HEK293 (cell line): Measurements from ENCODE around the gene THBS1.

Source experiments
- CTCF ChIA-PET: fragments of 350-600 bp; formaldehyde crosslinking; extraction: SDS; loops from one replicate; lab custom pipeline; 2021; ENCODE audit warnings: antibody characterized with exemption; lab: Yijun Ruan, JAX
- POLR2A ChIA-PET: fragments of 300-600 bp; formaldehyde crosslinking; extraction: SDS; loops from one replicate; lab custom pipeline; 2020; ENCODE audit warnings: antibody characterized with exemption, inconsistent platforms; lab: Yijun Ruan, JAX
- H3K27ac ChIP-seq: fragments of 200-500 bp; sonication (Bioruptor generic); 2 replicates; pipeline ENCODE4 v1.5.1; 2014; ENCODE audit warnings: low read depth, low read length, control low read depth, inconsistent platforms; ENCODE audit errors: extremely low read depth
- H3K36me3 ChIP-seq, 2 experiments: fragments of 200-500 bp in 1 of 2; sonication (Bioruptor generic) in 1 of 2; 1 replicate in 1 of 2; 2 replicates in 1 of 2; pipeline ENCODE4 v1.5.1; 2014 to 2017; ENCODE audit warnings: inconsistent platforms in 2 of 2, low read length in 2 of 2; ENCODE audit not compliant: control insufficient read depth in 2 of 2, insufficient read depth in 1 of 2
- H3K4me1 ChIP-seq: fragments of 200-500 bp; sonication (Bioruptor generic); 2 replicates; pipeline ENCODE4 v1.5.1; 2014; ENCODE audit warnings: mild to moderate bottlenecking, low read length, inconsistent platforms; ENCODE audit not compliant: control insufficient read depth, insufficient read depth
- H3K4me3 ChIP-seq: 2 replicates; pipeline ENCODE4 v1.5.1; 2011; ENCODE audit warnings: low read depth, mild to moderate bottlenecking, control low read depth, low read length, moderate library complexity
- H3K9me3 ChIP-seq: fragments of 200-500 bp; sonication (Bioruptor generic); 2 replicates; pipeline ENCODE4 v1.5.1; 2014; ENCODE audit warnings: low read depth, low read length, inconsistent platforms; ENCODE audit not compliant: control insufficient read depth, insufficient read depth
- PRDM1 ChIP-seq: fragments of 450-650 bp; formaldehyde crosslinking; IDR thresholded peaks from 2 replicates; pipeline ENCODE4; 2016; ENCODE audit warnings: missing biosample characterization, missing genetic modification characterization
- TSHZ1 ChIP-seq: fragments of 450-650 bp; formaldehyde crosslinking; IDR thresholded peaks from 2 replicates; pipeline ENCODE4 v1.5.1; 2016; ENCODE audit warnings: missing biosample characterization, missing genetic modification characterization, borderline replicate concordance
- YY2 ChIP-seq: fragments of 450-650 bp; formaldehyde crosslinking; IDR thresholded peaks from 2 replicates; pipeline ENCODE4 v1.5.1; 2016; ENCODE audit warnings: missing biosample characterization, missing genetic modification characterization
- ZFHX2 ChIP-seq: fragments of 450-650 bp; formaldehyde crosslinking; conservative IDR thresholded peaks from 2 replicates; pipeline ENCODE4 v1.5.1; 2016; ENCODE audit warnings: missing biosample characterization, missing genetic modification characterization
- ZFP37 ChIP-seq: fragments of 450-650 bp; formaldehyde crosslinking; IDR thresholded peaks from 2 replicates; pipeline ENCODE4 v1.5.1; 2016; ENCODE audit warnings: missing biosample characterization, missing genetic modification characterization
- ZNF16 ChIP-seq: fragments of 450-650 bp; formaldehyde crosslinking; IDR thresholded peaks from 2 replicates; pipeline ENCODE4 v1.5.1; 2016; ENCODE audit warnings: low read depth, missing biosample characterization, missing genetic modification characterization
- ZNF175 ChIP-seq: fragments of 450-650 bp; formaldehyde crosslinking; IDR thresholded peaks from 2 replicates; pipeline ENCODE4 v1.5.1; 2016; ENCODE audit warnings: missing biosample characterization, missing genetic modification characterization
- ZNF23 ChIP-seq: fragments of 450-650 bp; formaldehyde crosslinking; IDR thresholded peaks from 2 replicates; pipeline ENCODE4 v1.5.1; 2016; ENCODE audit warnings: missing biosample characterization, missing genetic modification characterization, borderline replicate concordance
- ZNF366 ChIP-seq: fragments of 450-650 bp; formaldehyde crosslinking; conservative IDR thresholded peaks from 2 replicates; pipeline ENCODE4 v1.5.1; 2016; ENCODE audit warnings: missing biosample characterization, missing genetic modification characterization
- ZNF510 ChIP-seq: fragments of 450-650 bp; formaldehyde crosslinking; IDR thresholded peaks from 2 replicates; pipeline ENCODE4 v1.5.1; 2018; ENCODE audit warnings: mild to moderate bottlenecking, missing genetic modification characterization, missing biosample characterization; ENCODE audit not compliant: insufficient replicate concordance
- ZNF521 ChIP-seq: fragments of 450-650 bp; formaldehyde crosslinking; IDR thresholded peaks from 2 replicates; pipeline ENCODE4 v1.5.1; 2017; ENCODE audit warnings: missing biosample characterization, mild to moderate bottlenecking, missing genetic modification characterization
- ZNF600 ChIP-seq: fragments of 450-650 bp; formaldehyde crosslinking; IDR thresholded peaks from 2 replicates; pipeline ENCODE4 v1.5.1; 2016; ENCODE audit warnings: missing biosample characterization, missing genetic modification characterization
- ZNF701 ChIP-seq: fragments of 450-650 bp; formaldehyde crosslinking; IDR thresholded peaks from 2 replicates; pipeline ENCODE4 v1.5.1; 2016; ENCODE audit warnings: missing biosample characterization, missing genetic modification characterization

Gene THBS1

DNA sequence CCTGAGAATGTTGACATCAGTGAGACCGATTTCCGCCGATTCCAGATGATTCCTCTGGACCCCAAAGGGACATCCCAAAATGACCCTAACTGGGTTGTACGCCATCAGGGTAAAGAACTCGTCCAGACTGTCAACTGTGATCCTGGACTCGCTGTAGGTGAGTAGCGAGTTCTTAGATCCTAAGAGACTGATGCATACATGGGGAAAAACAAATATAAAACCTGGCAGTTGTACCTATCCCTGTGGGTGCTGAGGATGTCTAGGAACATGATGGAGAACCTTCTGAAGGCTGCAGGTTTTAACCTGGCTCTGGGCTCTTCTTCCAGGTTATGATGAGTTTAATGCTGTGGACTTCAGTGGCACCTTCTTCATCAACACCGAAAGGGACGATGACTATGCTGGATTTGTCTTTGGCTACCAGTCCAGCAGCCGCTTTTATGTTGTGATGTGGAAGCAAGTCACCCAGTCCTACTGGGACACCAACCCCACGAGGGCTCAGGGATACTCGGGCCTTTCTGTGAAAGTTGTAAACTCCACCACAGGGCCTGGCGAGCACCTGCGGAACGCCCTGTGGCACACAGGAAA, 12.3 kb downstream of the THBS1 start (continued):
- TF ChIP-seq ZNF366 (tag by site-specific recombination) (no peak), ZNF175 (no peak), ZNF600 (tag by site-specific recombination) (no peak), ZFHX2 (tag by site-specific recombination) (no peak), YY2 (tag by site-specific recombination) (no peak)

GRCh38 chr15:39593656-39594445, 13.0 kb downstream of the THBS1 start:
- H3K9me3 ChIP-seq = no peaks in the 10 kb centered on the region
- H3K36me3 ChIP-seq = peaks cover 3 to 30% of the 10 kb centered on the region in 2 experiments; a peak in 1 of 3 replicates
- POLR2A ChIA-PET = no interaction called here

DNA sequence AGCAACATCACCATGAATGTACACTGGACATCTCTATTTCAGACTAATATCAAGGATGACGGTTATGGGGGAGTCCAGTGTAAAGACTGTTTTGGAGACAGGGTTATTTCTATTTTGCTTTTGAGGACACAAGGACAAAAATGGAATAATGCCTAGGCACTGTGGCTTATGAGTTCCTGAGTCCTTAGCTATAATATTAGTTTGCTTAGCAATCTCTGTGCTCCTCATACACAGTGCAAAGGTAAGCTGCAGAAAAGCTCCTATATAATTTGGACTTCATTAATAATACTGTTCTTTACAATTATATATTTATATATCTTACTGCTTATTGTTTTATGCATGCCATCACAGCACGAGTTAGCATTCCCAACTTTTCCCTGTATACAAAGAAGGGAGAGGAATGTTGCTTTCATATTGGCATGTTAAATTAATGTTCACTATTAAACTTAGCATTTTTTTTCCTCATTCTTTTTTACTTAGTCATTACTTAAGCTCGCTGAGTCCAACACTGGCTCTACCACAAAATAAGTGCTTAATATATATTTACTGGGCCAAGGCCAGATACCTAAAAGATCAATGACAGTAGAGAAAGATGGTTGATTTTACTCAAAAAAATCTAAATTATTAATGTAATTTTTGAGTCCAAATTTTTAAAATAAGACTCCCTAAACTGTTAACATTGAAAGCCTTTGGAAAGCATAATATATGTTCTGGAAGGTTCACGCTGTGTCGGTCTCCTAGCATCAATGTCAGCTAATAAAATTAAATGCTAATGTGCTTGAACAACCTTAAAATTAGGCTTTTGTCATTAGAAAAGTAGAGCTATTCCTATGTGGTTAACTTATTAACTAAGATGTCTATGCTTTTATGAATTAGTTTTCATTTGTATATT, 13.8 kb downstream of the THBS1 start:
- Histone ChIP-seq H3K4me3 (no peak overlapping the region), H3K9me3 (no peaks in the 10 kb centered on the region), H3K4me1 (no peaks in the 10 kb centered on the region), H3K27ac (no peak overlapping the region), H3K36me3 (peaks cover 3 to 30% of the 10 kb centered on the region in 2 experiments; a peak in 1 of 3 replicates)
- CTCF ChIA-PET = interaction anchor here (0.7 kb wide), 2 partner anchors 12 to 281 kb away, joined by 3 read pairs; no protein-coding TSS in a partner anchor
- POLR2A ChIA-PET = no interaction called here
- TF ChIP-seq ZNF701 (tag by site-specific recombination) (no peak), ZNF510 (tag by site-specific recombination) (no peak), ZNF23 (tag by site-specific recombination) (no peak), ZNF16 (tag by site-specific recombination) (no peak), PRDM1 (tag by site-specific recombination) (no peak)

More at GRCh38 chr15:39593656-39594445, 13.0 kb downstream of the THBS1 start:
- H3K4me1 ChIP-seq = no peaks in the 10 kb centered on the region
- CTCF ChIA-PET = no interaction called here
- no peak overlapping the region for H3K4me3 ChIP-seq
- TF ChIP-seq ZNF521 (no peak), ZFP37 (tag by site-specific recombination) (no peak), TSHZ1 (tag by site-specific recombination) (no peak)
- TF ChIP-seq, all 188 proteins: peak for 0
- no peak overlapping the region for H3K27ac ChIP-seq
